NCI-H748 (cell line): ENCODE measurements around the gene CD80.
"Not testable (repeated sequence)": the region's sequence is repeated elsewhere in the genome, so short reads cannot be mapped to it uniquely, and the experiment has no call there.

Experiments
- DNase-seq: peaks from one replicate; lab custom pipeline; 2025; ENCODE audit not compliant: unreplicated experiment; lab: John Stamatoyannopoulos, UW

Gene CD80

GRCh38 chr3:119585208-119585607, 25.8 kb upstream of the CD80 start:
- DNase-seq: no peak

- DNase-seq: no peak
Observed at GRCh38 chr3:119582178-119582577, 22.8 kb upstream of the CD80 start.

- no peak for DNase-seq
Observed at GRCh38 chr3:119580067-119580760, 20.8 kb upstream of the CD80 start.

- peak; percentile 70 for DNase-seq
Observed at GRCh38 chr3:119579366-119580066, 20.1 kb upstream of the CD80 start, which contains the start of gene ADPRH. ADPRH (plus strand) TSS chr3:119579492; CDS start chr3:119582170, 2,678 bp downstream.

GRCh38 chr3:119575507-119575906, 16.1 kb upstream of the CD80 start:
- DNase-seq: no peak

- no peak for DNase-seq
Observed at GRCh38 chr3:119571688-119572087, 12.3 kb upstream of the CD80 start.

GRCh38 chr3:119571230-119571629, 11.8 kb upstream of the CD80 start:
- DNase-seq: no peak

- no peak for DNase-seq
Observed at GRCh38 chr3:119570229-119570628, 10.8 kb upstream of the CD80 start.

GRCh38 chr3:119569156-119569555, 9.7 kb upstream of the CD80 start:
- no peak for DNase-seq

GRCh38 chr3:119563334-119563733, 3.9 kb upstream of the CD80 start:
- DNase-seq: not testable (repeated sequence)

- DNase-seq: no peak
Observed at GRCh38 chr3:119562307-119562961, 3.0 kb upstream of the CD80 start.

GRCh38 chr3:119560160-119560559, 746 bp upstream of the CD80 start:
- no peak for DNase-seq

- DNase-seq: no peak
Observed at GRCh38 chr3:119558626-119559317, 642 bp downstream of the CD80 start.

- no peak for DNase-seq
Observed at GRCh38 chr3:119557877-119558269, 1.5 kb downstream of the CD80 start.

- DNase-seq: no peak
Observed at GRCh38 chr3:119557192-119557876, 2.1 kb downstream of the CD80 start.

GRCh38 chr3:119555929-119556328, 3.5 kb downstream of the CD80 start:
- DNase-seq: no peak

GRCh38 chr3:119555309-119555735, 4.1 kb downstream of the CD80 start:
- DNase-seq: no peak

GRCh38 chr3:119553823-119554415, 5.5 kb downstream of the CD80 start:
- DNase-seq: no peak

- not testable (repeated sequence) for DNase-seq
Observed at GRCh38 chr3:119552928-119553327, 6.5 kb downstream of the CD80 start.

GRCh38 chr3:119551598-119551997, 7.8 kb downstream of the CD80 start:
- no peak for DNase-seq
